Measurements from ENCODE around the gene ASB12.

DNA sequence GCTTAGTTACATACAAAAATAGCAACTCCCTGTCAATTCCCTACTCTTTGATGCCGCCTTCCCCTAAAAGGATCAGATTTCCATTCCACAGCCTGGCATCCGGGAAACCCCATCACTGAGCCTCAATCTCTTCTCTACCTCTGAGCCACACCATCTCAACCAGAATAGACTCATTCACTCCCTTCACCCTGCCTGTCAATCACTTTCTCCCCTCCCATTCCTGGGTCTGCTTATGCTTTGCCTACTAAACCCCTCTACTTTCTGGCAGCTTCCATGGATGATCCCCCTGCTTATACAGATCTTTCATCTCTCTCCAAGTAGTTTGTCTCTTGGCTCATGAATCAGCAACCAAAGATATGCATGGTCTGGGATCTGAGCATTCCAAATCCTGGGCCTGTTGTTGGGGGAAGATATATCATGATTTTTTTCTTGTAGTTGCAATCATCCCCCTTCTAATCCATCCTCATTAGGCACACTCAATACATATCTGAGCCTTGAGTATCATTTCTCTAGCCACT is 27.5 kb downstream of the ASB12 start:
- no peak for TF ChIP-seq EP300 (IDR thresholded peaks at IDR 0.05; ENCODE audit: borderline replicate concordance in 1 of 2, low read depth in 2 of 2, low read length in 2 of 2)
- no peak for TF ChIP-seq MAX (IDR thresholded peaks at IDR 0.05)
- TF ChIP-seq POLR2AphosphoS5 (IDR thresholded peaks at IDR 0.05; ENCODE audit: low read depth, low read length) = no peak
- TF ChIP-seq CTCF (IDR thresholded peaks at IDR 0.05; ENCODE audit: control extremely low read depth in 1 of 3, insufficient read depth in 1 of 3, low read depth in 1 of 3, low read length in 3 of 3) = no peak
- no peak for TF ChIP-seq TAF1 (IDR thresholded peaks at IDR 0.05; ENCODE audit: low read depth, low read length)
- no peak for TF ChIP-seq TEAD4 (IDR thresholded peaks at IDR 0.05; ENCODE audit: low read depth, low read length)
- TF ChIP-seq EZH2 (IDR thresholded peaks at IDR 0.05; ENCODE audit: low read depth, low read length, severe bottlenecking) = no peak
- no peak for TF ChIP-seq CHD2 (IDR thresholded peaks at IDR 0.05; ENCODE audit: low read length)
- TF ChIP-seq JUND (IDR thresholded peaks at IDR 0.05; ENCODE audit: low read length) = no peak
- TF ChIP-seq POLR2A (IDR thresholded peaks at IDR 0.05; ENCODE audit: control extremely low read depth in 1 of 2, low read depth in 2 of 2, low read length in 2 of 2) = no peak
- no peak for TF ChIP-seq GABPA (IDR thresholded peaks at IDR 0.05; ENCODE audit: borderline replicate concordance, insufficient read depth, low read length)
- no peak for TF ChIP-seq RBBP5 (IDR thresholded peaks at IDR 0.05; ENCODE audit: borderline replicate concordance, low read depth, low read length)
- TF ChIP-seq EGR1 (IDR thresholded peaks at IDR 0.05; ENCODE audit: borderline replicate concordance, low read depth, low read length) = no peak
